SK-MEL-5 (cell line): ENCODE data around the gene TAOK1. TPM values are rescaled to one million over a fixed set of nuclear protein-coding genes. Genes with fewer than 3 reads are reported as not detected.
"Not testable (repeated sequence)": the region's sequence is repeated elsewhere in the genome, so short reads cannot be mapped to it uniquely, and the experiment has no call there.

Source experiments
- DNase-seq: peaks from one replicate; pipeline ENCODE4 v3.0.0-alpha.2; 2016; ENCODE audit warnings: low read depth, low spot score
- in situ Hi-C: cut with HindIII; loops from 2 replicates; pipeline ENCODE4 v1.10.0; 2016; ENCODE audit warnings: low sequenced_read_pairs, high pct_unique_total_duplicates, low pct_unique_long_range_greater_than_20kb
- polyA plus RNA-seq, 2 experiments: library from polyadenylated mRNA; depleted of rRNA; stranded (reverse); fragments of >200 nt; gene quantifications; 2 replicates each; pipeline ENCODE4 v1.2.3, GENCODE V29; 2015
- total RNA-seq: library from RNA; depleted of rRNA; stranded (reverse); fragments of >200 nt; shearing (Covaris generic); gene quantifications from 2 replicates; pipeline ENCODE4 v1.2.3, GENCODE V29; 2014; rRNA removed

The TAOK1 gene
- total RNA-seq, result 37.3 and 45.0 TPM in 2 replicates
- polyA plus RNA-seq (2015; cell fraction: cytosol; rRNA removed), result 17.2 and 24.8 TPM in 2 replicates
- 29.3 and 34.9 TPM in 2 replicates for polyA plus RNA-seq (2015; cell fraction: nucleus; rRNA removed)

- DNase-seq, result peak; percentile 97
- in situ Hi-C loops, result no loop called here
Observed at GRCh38 chr17:29389982-29390850, at the start of gene TAOK1. TAOK1 (plus strand) TSS chr17:29390363; CDS start chr17:29451549, 61,186 bp downstream.

DNA sequence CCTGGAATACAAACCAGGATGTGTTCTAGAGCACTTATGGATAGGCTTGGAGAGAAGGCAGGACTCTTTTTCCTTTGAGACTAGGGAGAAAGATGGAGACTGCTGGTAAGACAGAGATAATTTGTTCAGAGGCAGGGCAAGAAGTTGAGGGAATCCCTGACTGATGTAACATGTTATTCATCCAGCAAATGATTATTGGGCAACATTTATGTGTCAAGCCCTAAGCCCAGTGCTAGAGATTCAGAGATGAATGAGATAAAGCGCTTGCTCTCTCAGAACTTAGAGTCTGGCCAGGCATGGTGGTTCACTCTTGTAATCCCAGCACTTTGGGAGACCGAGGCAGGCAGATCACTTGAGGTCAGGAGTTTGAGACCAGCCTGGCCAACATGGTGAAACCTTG is 48.4 kb upstream of the TAOK1 start:
- in situ Hi-C loops, result no loop called here
- DNase-seq, result no peak

- in situ Hi-C loops, result no loop called here
- no peak for DNase-seq
Observed at GRCh38 chr17:29342158-29342765, 47.9 kb upstream of the TAOK1 start.

DNA sequence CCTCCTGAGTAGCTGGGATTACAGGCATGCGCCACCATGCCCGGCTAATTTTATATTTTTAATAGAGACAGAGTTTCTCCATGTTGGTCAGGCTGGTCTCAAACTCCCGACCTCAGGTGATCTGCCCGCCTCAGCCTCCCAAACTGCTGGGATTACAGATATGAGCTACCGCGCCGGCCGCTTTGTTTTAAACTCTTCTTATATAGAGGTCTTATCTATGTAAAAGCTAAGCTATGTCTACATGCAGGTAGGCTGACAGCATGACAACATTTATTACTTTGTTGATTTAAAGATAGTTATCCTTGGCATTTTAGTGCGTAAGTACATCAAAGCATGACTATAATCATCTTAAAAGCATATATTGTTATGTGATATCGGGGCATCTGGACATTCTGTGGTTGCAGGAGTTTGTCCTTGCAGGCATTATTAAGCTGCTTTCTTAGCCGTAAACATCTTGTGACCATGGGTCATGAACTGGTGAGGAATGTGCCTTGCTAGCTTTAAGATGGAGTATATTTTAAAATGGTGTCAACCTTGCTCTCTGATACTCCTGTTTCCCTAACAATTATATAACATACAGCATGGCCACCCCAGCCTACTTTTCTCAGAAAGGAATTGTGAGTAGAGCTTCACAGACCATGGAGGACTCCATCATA is 45.8 kb upstream of the TAOK1 start:
- peak; percentile 10 for DNase-seq
- in situ Hi-C loops, result no loop called here

DNA sequence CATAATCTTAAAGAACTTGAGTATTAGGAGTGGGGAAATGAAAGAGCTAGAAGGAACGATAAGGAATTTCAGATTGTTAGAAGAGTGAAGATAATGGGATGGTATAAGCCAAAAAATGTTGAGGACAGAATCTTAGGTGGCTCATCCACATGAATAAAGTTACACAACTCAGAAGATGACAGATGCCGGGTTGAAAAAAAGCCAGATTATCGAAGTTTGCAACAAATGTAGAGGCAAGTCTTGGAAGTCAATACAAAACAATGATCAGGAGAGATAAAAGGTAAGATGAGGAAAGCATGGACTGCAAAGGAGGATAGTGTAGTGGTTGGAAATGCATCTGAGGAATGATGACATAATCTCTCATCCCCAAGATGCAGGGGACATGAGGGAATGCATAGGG is 45.1 kb upstream of the TAOK1 start:
- no peak for DNase-seq
- in situ Hi-C loops, result no loop called here

DNA sequence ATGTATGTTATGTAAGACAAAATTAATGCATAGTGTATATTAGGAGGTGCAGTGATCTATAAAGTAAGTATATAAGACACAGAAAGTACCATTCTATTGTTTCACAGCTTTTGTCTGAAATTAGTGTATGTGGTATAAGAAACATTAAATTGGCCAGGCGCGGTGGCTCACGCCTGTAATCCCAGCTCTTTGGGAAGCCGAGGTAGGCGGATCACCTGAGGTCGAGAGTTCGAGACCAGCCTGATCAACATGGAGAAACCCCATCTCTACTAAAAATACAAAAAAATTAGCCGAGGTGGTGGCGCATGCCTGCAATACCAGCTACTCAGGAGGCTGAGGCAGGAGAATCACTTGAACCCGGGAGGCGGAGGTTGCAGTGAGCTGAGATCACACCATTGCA is 44.7 kb upstream of the TAOK1 start:
- in situ Hi-C loops, DNase-seq: not testable (repeated sequence)

DNA sequence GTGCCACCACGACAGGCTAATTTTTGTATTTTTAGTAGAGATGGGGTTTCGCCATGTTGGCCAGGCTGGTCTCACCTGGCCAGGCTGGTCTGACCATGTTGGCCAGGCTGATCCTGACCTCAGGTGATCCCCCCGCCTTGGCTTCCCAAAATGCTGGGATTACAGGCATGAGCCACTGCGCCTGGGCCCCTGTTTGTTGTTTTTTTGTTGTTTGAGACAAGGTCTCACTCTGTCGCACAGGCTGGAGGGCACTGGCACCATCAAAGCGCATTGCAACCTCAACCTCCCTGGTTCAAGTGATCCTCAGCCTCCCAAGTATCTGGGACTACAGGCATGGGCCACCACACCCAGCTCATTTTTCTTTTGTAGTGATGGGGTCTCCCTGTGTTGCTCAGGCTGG is 43.7 kb upstream of the TAOK1 start:
- in situ Hi-C loops, result no loop called here
- DNase-seq, result no peak

- in situ Hi-C loops, result no loop called here
- no peak for DNase-seq
Observed at GRCh38 chr17:29347831-29348629, 42.1 kb upstream of the TAOK1 start.

DNA sequence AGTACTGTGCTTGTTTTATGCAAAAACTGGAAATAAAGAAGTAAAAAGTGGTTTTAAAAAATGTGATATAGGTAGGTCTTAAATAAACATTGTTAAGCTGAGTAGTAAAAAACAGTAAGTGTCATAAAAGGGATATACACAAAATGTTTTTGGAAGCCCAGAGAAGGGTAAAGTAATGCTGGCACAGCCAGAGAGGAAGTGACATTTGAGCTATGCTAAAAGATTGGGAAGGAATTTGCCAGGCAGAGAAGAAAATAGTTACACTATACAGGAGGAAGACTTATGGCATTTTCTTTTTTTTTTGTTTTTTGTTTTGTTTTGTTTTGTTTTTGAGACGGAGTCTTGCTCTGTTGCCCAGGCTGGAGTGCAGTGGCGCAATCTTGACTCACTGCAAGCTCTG is 40.8 kb upstream of the TAOK1 start:
- in situ Hi-C loops, result no loop called here
- no peak for DNase-seq

DNA sequence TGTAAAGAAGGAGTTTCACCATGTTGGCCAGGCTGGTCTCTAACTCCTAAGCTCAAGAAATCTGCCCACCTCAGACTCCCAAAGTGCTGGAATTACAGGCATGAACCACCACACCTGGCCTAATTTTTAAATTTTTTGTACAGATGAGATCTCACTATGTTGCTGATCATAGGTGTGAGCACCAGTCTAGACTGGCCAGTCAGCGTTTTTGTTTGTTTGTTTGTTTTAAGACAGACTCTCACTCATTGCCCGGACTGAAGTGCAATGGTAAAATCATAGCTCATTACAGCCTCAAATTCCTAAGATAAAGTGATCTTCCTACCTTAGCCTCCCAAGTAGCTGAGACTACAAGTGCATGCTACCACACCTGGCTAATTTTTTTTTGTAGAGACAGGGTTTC is 38.0 kb upstream of the TAOK1 start:
- no peak for DNase-seq
- in situ Hi-C loops, result no loop called here

GRCh38 chr17:29357232-29357631 is 32.9 kb upstream of the TAOK1 start:
- DNase-seq, result no peak
- in situ Hi-C loops, result no loop called here

DNA sequence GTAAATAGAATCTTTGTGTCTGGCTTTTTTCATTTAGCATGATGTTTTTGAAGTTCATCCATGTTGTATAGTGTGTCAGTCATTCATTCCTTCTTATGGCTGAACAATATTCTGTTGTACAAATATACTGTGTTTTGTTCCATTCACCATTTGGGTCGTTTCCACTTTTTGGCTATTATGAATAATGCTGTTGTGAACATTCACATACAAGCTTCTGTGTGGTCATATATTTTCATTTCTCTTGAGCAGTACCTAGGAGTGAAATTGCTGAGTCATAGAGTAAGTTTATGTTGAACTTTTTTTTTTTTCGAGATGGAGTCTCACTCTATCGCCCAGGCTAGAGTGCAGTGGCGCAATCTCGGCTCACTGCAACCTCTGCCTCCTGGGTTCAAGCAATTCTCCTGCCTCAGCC is 32.3 kb upstream of the TAOK1 start:
- peak; percentile 61 for DNase-seq
- in situ Hi-C loops, result no loop called here

DNA sequence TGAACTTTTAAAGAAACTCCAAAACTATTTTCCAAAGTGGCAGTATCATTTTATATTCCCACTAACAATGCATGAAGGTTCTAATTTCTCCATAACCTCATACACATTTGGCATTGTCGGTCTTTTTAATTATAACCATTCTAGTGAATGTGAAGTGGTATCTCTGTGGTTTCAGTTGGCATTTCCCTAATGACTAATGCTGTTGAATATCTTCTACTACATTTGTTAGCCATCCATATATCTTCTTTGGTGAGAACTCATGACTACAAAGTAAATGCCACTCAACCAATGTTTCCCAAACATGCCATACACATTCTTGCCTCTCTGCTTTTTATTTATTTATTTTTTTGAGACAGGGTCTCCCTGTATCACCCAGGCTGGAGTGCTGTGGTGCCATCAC is 31.7 kb upstream of the TAOK1 start:
- peak; percentile 2 for DNase-seq
- in situ Hi-C loops, result no loop called here

GRCh38 chr17:29359777-29360176 is 30.4 kb upstream of the TAOK1 start:
- DNase-seq, result no peak
- in situ Hi-C loops, result no loop called here

DNA sequence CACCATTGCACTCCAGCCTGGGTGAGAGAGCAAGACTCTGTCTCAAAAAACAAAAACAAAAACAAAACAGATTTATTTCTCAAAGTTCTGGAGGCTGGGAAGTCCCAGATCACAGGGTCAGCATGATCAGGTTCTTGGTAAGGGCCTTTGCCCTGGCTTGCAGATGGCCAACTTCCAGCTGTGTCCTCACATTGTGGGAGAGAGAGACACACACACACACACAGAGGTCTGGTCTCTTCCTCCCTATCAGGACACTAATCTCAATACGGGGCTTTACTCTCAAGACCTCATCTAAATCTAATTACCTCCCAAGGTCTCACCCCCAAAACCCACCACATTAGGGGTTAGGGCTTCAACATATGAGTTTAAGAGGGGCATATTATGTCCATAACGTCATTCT is 26.4 kb upstream of the TAOK1 start:
- in situ Hi-C loops, result no loop called here
- DNase-seq, result no peak

DNA sequence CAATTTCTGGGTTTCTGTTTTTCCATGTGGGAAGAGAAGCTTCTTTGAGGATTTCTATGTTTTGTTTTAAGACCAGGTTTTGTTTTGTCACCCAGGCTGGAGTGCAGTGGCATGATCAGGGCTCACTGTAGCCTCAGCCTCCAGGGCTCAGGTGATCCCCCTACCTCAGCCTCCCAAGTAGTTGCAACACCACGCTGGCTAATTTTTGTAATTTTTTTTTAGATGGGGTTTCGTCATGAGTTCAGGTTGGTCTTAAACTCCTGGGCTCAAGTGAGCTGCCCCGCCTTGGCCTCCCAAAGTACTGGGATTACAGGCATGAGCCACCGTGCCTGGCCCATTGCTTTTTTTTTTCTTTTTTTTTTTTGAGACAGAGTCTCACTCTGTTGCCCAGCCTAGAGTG is 25.5 kb upstream of the TAOK1 start:
- in situ Hi-C loops, result no loop called here
- no peak for DNase-seq

DNA sequence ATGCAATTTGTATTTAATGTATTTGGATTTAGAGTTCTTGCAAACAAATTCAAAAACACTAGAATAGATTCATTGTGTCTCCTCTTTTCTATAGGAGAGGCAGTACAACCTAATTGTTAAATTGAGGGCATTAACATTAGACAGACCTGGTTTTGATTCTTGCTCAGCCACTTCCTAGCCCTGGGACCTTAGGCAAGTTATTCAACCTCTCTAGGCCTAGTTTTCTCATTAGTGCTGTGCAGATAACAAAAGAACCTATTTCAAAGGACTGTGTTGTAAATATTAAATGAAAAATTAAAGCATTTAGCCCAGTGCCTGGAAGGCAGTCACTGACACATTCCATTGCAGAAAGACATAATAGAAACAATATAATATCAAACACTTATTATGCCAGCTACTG is 22.0 kb upstream of the TAOK1 start:
- in situ Hi-C loops, result no loop called here
- no peak for DNase-seq

DNA sequence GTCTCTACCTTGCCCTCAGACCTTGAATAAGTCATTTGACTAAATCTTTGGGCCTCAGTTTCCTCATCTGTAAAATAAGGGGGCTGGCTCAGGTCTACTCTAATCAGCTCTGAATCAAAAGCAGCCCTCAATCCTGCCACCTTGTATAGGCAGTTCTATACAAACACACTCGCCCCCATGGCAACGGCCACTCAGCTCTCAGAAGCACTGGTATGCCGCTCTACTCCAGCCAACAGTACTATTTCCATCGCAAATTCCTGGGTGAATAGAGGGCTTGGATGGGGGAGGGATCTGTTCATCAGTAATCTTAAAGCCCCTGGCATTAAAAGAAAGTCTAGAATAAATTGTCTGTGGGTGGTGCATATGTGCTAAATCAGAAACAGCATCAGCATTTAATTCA is 21.2 kb upstream of the TAOK1 start:
- in situ Hi-C loops, result no loop called here
- DNase-seq, result no peak
